Activated naive CD4-positive, alpha-beta T cell treated with anti-CD3 and anti-CD28 coated beads, Interleukin-2, amount 50 U/mL, for 72 hours (primary cell): Measurements from ENCODE around the gene EXTL1. TPM values are rescaled to one million over a fixed set of nuclear protein-coding genes. Genes with fewer than 3 reads are reported as not detected.
A peak's percentile ranks its signal among the peaks of the same experiment; 100 is the strongest.

Experiments
- ATAC-seq, 2 donors: fragments of 150-1000 bp; cut with Tn5 transposase; 2 replicates each; pipeline ENCODE4 v1.10.0; 2021; ENCODE audit warnings: mild to moderate bottlenecking in 2 of 2, moderate library complexity in 2 of 2
- DNase-seq, 2 donors: peaks; one replicate each; pipeline ENCODE4 v3.0.0; 2021 to 2022; ENCODE audit warnings: low spot score in 2 of 2
- H3K27ac Mint-ChIP-seq, 2 donors: one replicate each; pipeline ENCODE4 v1.8.0; 2022; ENCODE audit warnings: mild to moderate bottlenecking in 2 of 2, mixed read lengths in 2 of 2
- H3K36me3 Mint-ChIP-seq, 2 donors: one replicate each; pipeline ENCODE4 v1.8.0; 2022; ENCODE audit warnings: mixed read lengths in 2 of 2
- H3K9me3 Mint-ChIP-seq, 2 donors: one replicate each; pipeline ENCODE4 v1.8.0; 2022; ENCODE audit warnings: mixed read lengths in 2 of 2
- total RNA-seq, 2 donors: library from RNA; stranded (reverse); gene quantifications; one replicate each; pipeline ENCODE4 v1.2.3, GENCODE V29; 2022

Gene EXTL1
- total RNA-seq, 2 donors from 2014 or later, result not detected

GRCh38 chr1:26045722-26046245 lies 24.2 kb downstream of the EXTL1 start, which contains the start of gene SLC30A2:
SLC30A2 (minus strand) TSS chr1:26046118; CDS start chr1:26045896, 222 bp downstream.
- ATAC-seq, result peak in 1 of 2 donors; percentile 47
- H3K36me3 Mint-ChIP-seq, result no peaks in the 10 kb centered on the region
- no peak for DNase-seq
- H3K9me3 Mint-ChIP-seq, result no peaks in the 10 kb centered on the region
- H3K27ac Mint-ChIP-seq, result no peak within 1 kb of the TSS

DNA sequence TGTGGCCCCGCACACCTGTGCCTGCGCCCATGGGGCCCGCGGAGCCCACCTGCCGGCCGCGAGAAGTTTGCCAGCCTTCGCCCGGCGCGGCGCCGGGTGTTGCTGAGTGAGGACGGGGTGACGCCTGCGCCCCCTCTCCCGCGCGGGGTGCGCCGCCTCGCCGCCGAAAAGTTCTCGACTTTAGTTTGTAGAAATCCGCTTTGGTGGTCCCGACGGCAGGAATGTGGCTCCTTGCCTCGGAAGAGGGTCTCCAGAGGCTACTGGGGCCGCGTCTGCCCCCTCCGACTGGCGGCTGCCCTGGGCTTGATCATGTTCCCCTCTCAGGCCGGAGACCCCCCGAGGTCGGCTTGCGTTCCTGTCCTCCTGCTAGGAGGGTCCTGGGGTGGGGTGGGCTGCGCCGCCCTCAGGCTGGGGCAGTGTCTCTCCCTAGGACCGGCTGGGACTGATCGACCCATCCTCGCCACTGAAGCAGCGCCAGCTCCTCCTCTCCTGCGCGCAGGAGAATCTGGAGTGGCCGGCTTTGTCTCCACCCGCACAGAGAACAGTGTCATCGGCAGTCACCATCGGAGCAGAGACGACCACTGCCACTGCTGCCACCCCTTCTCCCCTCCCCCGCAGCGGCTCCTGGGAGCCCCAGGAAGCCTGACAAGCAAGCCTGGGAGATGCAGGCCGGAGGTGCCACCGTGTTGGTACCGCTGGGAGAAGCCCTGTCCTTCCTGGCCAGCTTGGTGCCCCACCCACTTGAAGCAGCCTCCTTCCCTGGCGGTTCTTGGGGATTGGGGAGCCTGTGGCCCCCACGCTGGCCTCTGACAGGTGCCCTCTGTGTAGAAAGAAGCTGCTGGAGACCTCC lies 24.9 kb downstream of the EXTL1 start:
- Mint-ChIP-seq H3K36me3 (no peaks in the 10 kb centered on the region), H3K27ac (no peak overlapping the region), H3K9me3 (no peaks in the 10 kb centered on the region)
- DNase-seq (no peak), ATAC-seq (peak in 1 of 2 donors; percentile 28)

- H3K36me3 Mint-ChIP-seq, result no peaks in the 10 kb centered on the region
- DNase-seq (no peak), ATAC-seq (no peak)
- no peaks in the 10 kb centered on the region for H3K9me3 Mint-ChIP-seq
- H3K27ac Mint-ChIP-seq, result no peak overlapping the region
These were observed 25.8 kb downstream of the EXTL1 start for GRCh38 chr1:26047278-26047874.

- DNase-seq, result no peak
- no peak for ATAC-seq
- Mint-ChIP-seq H3K9me3 (no peaks in the 10 kb centered on the region), H3K27ac (no peak overlapping the region), H3K36me3 (no peaks in the 10 kb centered on the region)
These were observed 28.1 kb downstream of the EXTL1 start for GRCh38 chr1:26049531-26050247.

DNA sequence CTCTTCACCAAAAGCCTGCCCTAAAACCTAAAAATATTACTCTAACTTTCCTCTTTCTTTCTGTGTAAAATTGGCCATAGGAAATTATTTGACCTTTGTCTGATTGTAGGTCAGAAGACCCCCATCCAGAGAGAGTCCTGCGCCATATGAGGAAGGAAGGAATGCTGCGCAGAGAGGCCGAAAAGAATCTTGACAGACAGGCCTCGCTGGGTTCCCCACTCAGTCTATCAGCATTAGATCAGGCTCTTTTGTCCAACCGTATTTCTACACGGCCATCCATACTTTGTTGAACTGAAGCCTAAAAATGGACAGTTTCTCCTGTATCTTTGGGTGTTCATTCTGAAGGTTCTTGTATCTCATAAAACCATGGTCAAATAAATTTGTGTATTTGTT lies 28.7 kb downstream of the EXTL1 start:
- no peak for DNase-seq
- H3K27ac Mint-ChIP-seq, result no peak overlapping the region
- H3K9me3 Mint-ChIP-seq, result no peaks in the 10 kb centered on the region
- ATAC-seq, result no peak
- H3K36me3 Mint-ChIP-seq, result no peaks in the 10 kb centered on the region

- no peaks in the 10 kb centered on the region for H3K36me3 Mint-ChIP-seq
- H3K27ac Mint-ChIP-seq, result peak overlapping the region in 1 of 2 donors; percentile 14
- ATAC-seq (no peak), DNase-seq (no peak)
- no peaks in the 10 kb centered on the region for H3K9me3 Mint-ChIP-seq
These were observed 32.4 kb downstream of the EXTL1 start for GRCh38 chr1:26053718-26054560.

- DNase-seq (no peak), ATAC-seq (no peak)
- Mint-ChIP-seq H3K36me3 (no peaks in the 10 kb centered on the region), H3K27ac (no peak overlapping the region), H3K9me3 (no peaks in the 10 kb centered on the region)
These were observed 33.5 kb downstream of the EXTL1 start for GRCh38 chr1:26055041-26055440.

GRCh38 chr1:26057189-26057588 lies 35.6 kb downstream of the EXTL1 start:
- no peaks in the 10 kb centered on the region for H3K36me3 Mint-ChIP-seq
- no peak overlapping the region for H3K27ac Mint-ChIP-seq
- DNase-seq, result no peak
- ATAC-seq, result no peak
- no peaks in the 10 kb centered on the region for H3K9me3 Mint-ChIP-seq

- Mint-ChIP-seq H3K27ac (peak overlapping the region in 1 of 2 donors; percentile 61), H3K36me3 (no peaks in the 10 kb centered on the region), H3K9me3 (no peaks in the 10 kb centered on the region)
- ATAC-seq, result no peak
- DNase-seq, result no peak
These were observed 36.5 kb downstream of the EXTL1 start for GRCh38 chr1:26058052-26058595.

DNA sequence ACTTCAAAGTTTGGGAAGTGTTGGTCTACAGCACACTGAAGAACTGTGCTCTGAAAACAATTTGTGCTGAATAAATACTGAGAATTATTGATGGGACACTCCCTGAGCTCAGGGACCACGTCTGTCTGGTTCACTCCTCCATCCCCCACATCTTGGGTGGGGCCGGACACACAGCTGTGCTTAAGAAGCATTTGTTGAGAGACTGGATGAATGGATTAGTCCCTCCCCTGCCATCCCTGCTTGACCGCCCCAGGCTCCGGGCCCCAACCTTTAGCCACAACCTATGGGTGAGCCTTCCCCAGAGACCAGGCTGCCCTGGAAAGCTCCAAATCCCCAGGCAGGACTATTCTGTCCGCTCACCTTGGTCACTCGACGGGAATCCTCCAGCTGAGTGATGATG lies 38.3 kb downstream of the EXTL1 start:
- ATAC-seq, result no peak
- Mint-ChIP-seq H3K9me3 (no peaks in the 10 kb centered on the region), H3K36me3 (no peaks in the 10 kb centered on the region), H3K27ac (no peak overlapping the region)
- DNase-seq, result no peak

DNA sequence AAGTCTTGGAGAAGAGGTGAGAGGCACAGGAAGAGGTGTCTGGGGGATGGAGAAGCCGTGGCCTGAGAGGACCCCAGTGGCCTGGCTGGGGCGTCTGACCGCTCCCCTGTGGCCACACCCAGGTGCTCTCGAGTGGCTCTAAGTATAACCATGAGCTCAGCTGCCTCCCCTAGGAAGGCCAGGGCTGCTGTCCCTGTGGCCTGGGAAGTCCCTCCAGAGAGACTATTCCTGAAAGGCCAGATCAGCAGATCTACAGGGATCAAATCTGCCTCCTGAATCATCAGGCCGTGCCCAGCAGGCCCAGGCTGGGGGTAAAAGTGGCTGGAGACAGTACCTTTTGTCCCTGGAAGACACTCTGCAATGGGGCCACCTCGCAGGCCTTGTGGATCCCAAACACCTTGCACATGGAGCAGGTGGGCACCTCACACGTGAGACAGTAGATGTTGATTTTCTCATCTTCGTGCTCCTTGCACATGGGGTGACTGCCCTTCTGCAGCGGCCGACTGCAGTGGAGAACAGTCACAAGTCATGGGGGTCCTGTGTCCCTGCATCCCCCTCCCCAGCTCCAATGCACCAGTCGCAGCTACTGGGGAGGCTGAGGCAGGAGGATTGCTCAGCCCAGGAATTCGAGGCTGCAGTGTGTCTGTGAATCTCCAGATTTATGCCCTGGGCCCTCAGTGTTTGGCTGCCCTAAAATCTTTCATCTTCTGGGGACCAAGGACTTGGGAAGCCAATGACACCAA lies 39.4 kb downstream of the EXTL1 start:
- Mint-ChIP-seq H3K36me3 (no peaks in the 10 kb centered on the region), H3K27ac (peak overlapping the region in 1 of 2 donors; percentile 77), H3K9me3 (no peaks in the 10 kb centered on the region)
- ATAC-seq (no peak), DNase-seq (no peak)

DNA sequence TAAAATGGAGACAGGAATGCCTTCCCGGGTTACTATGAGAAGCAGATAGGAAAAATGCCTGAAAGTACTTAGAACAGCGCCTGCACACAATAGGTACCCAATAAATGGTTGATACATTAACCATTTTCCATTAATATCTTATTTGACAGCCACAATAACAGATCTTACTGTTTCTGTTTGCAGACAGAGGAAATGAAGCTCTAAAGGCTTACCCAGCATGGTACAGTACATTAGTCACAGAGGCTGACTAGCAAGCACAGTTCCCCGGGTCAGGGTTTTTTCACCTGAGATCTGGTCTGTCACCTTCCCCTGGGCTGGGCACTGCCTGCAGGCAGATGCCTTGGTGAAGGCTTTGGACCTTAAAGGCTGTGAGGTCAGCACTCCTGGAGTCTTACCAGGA lies 43.0 kb downstream of the EXTL1 start:
- H3K27ac Mint-ChIP-seq, result no peak overlapping the region
- no peak for ATAC-seq
- H3K36me3 Mint-ChIP-seq, result no peaks in the 10 kb centered on the region

GRCh38 chr1:26066160-26066559 lies 44.6 kb downstream of the EXTL1 start:
- no peaks in the 10 kb centered on the region for H3K36me3 Mint-ChIP-seq
- ATAC-seq (no peak), DNase-seq (no peak)
- H3K27ac Mint-ChIP-seq, result no peak overlapping the region
- no peaks in the 10 kb centered on the region for H3K9me3 Mint-ChIP-seq

More for the DNA sequence above, 43.0 kb downstream of the EXTL1 start:
- no peak for DNase-seq
- no peaks in the 10 kb centered on the region for H3K9me3 Mint-ChIP-seq

DNA sequence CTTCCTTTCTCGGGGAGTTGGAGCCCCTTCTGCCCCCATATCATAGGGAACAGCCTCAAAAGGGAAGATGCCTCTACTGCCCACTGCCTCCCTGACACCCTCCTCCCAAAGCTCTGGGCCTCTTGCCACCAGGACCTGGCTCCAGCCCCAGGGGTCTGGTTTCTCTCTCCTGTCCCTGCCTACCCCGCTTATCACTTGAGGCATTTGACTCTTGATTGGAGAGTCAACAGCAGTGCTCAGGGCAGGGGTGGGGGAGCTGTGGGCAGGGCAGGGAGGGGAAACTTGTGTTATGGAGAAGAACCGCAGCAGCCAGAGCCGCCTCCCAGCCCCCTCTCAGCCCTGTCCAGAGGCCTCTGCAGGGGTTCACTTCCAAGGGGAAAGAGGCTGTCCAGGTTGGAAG lies 45.3 kb downstream of the EXTL1 start:
- ATAC-seq (no peak), DNase-seq (no peak)
- Mint-ChIP-seq H3K36me3 (no peaks in the 10 kb centered on the region), H3K27ac (no peak overlapping the region), H3K9me3 (no peaks in the 10 kb centered on the region)

GRCh38 chr1:26067432-26067911 lies 45.9 kb downstream of the EXTL1 start, which contains the start of gene TRIM63:
TRIM63 (minus strand) TSS chr1:26067630; CDS start chr1:26067494, 136 bp downstream.
- Mint-ChIP-seq H3K9me3 (no peaks in the 10 kb centered on the region), H3K27ac (no peak within 1 kb of the TSS), H3K36me3 (no peaks in the 10 kb centered on the region)
- DNase-seq (no peak), ATAC-seq (no peak)
